Measurements from ENCODE around the gene RPS27L.

Gene RPS27L

GRCh38 chr15:63157118-63157843 lies at the start of gene RPS27L:
Gene RPS27L, minus strand, starts transcription at chr15:63157477. Its CDS starts 72 bp downstream, at chr15:63157405.
- DNase-seq (ENCODE audit: low spot score in 2 of 2) (peak; percentile 73 to 78), ATAC-seq (replicated peaks; ENCODE audit: extremely low read depth, poor library complexity, severe bottlenecking) (peak; percentile 98)
- no peaks in the 10 kb centered on the region for H3K27me3 Mint-ChIP-seq
- peak within 1 kb of the TSS; percentile 98 for H3K4me3 Mint-ChIP-seq
- peaks cover 7% of the 10 kb centered on the region for H3K4me1 Mint-ChIP-seq
- H3K9me3 Mint-ChIP-seq, result no peaks in the 10 kb centered on the region
- peak within 1 kb of the TSS; percentile 92 for H3K27ac Mint-ChIP-seq (ENCODE audit: low read depth)
- peaks cover 22% of the 10 kb centered on the region for H3K36me3 Mint-ChIP-seq (ENCODE audit: insufficient read depth)

- Mint-ChIP-seq H3K4me3 (no peak overlapping the region), H3K36me3 (ENCODE audit: insufficient read depth) (peaks cover 29% of the 10 kb centered on the region), H3K4me1 (peaks cover 75% of the 10 kb centered on the region), H3K27ac (ENCODE audit: low read depth) (peak overlapping the region; percentile 1), H3K9me3 (no peaks in the 10 kb centered on the region), H3K27me3 (no peaks in the 10 kb centered on the region)
- no peak for DNase-seq (ENCODE audit: low spot score in 2 of 2)
- ATAC-seq (replicated peaks; ENCODE audit: extremely low read depth, poor library complexity, severe bottlenecking), result no peak
Measured at GRCh38 chr15:63206079-63206478, 48.8 kb upstream of the RPS27L start.

- no peaks in the 10 kb centered on the region for H3K9me3 Mint-ChIP-seq
- ATAC-seq (replicated peaks; ENCODE audit: extremely low read depth, poor library complexity, severe bottlenecking) (peak; percentile 98), DNase-seq (ENCODE audit: low spot score in 2 of 2) (peak in 1 of 2 donors; percentile 57)
- H3K27ac Mint-ChIP-seq (ENCODE audit: low read depth), result peak overlapping the region; percentile 64
- H3K27me3 Mint-ChIP-seq, result no peaks in the 10 kb centered on the region
- peaks cover 29% of the 10 kb centered on the region for H3K36me3 Mint-ChIP-seq (ENCODE audit: insufficient read depth)
- H3K4me3 Mint-ChIP-seq, result peak overlapping the region; percentile 52
- H3K4me1 Mint-ChIP-seq, result peaks cover 81% of the 10 kb centered on the region
Measured at GRCh38 chr15:63203451-63204090, 46.3 kb upstream of the RPS27L start.

GRCh38 chr15:63202861-63203260 lies 45.6 kb upstream of the RPS27L start:
- Mint-ChIP-seq H3K9me3 (no peaks in the 10 kb centered on the region), H3K27ac (ENCODE audit: low read depth) (no peak overlapping the region), H3K27me3 (no peaks in the 10 kb centered on the region), H3K36me3 (ENCODE audit: insufficient read depth) (peaks cover 26% of the 10 kb centered on the region), H3K4me1 (peaks cover 81% of the 10 kb centered on the region), H3K4me3 (no peak overlapping the region)
- ATAC-seq (replicated peaks; ENCODE audit: extremely low read depth, poor library complexity, severe bottlenecking), result no peak
- no peak for DNase-seq (ENCODE audit: low spot score in 2 of 2)

GRCh38 chr15:63200464-63201249 lies 43.4 kb upstream of the RPS27L start:
- Mint-ChIP-seq H3K4me1 (peaks cover 79% of the 10 kb centered on the region), H3K4me3 (peak overlapping the region; percentile 46), H3K27me3 (no peaks in the 10 kb centered on the region), H3K9me3 (no peaks in the 10 kb centered on the region), H3K36me3 (ENCODE audit: insufficient read depth) (peaks cover 26% of the 10 kb centered on the region), H3K27ac (ENCODE audit: low read depth) (peak overlapping the region; percentile 22)
- no peak for ATAC-seq (replicated peaks; ENCODE audit: extremely low read depth, poor library complexity, severe bottlenecking)
- DNase-seq (ENCODE audit: low spot score in 2 of 2), result no peak

- DNase-seq (ENCODE audit: low spot score in 2 of 2) (no peak), ATAC-seq (replicated peaks; ENCODE audit: extremely low read depth, poor library complexity, severe bottlenecking) (no peak)
- no peak overlapping the region for H3K27ac Mint-ChIP-seq (ENCODE audit: low read depth)
- H3K27me3 Mint-ChIP-seq, result no peaks in the 10 kb centered on the region
- H3K4me1 Mint-ChIP-seq, result peaks cover 84% of the 10 kb centered on the region
- H3K36me3 Mint-ChIP-seq (ENCODE audit: insufficient read depth), result peaks cover 24% of the 10 kb centered on the region
- no peak overlapping the region for H3K4me3 Mint-ChIP-seq
- H3K9me3 Mint-ChIP-seq, result no peaks in the 10 kb centered on the region
Measured at GRCh38 chr15:63198371-63199250, 41.3 kb upstream of the RPS27L start.

- ATAC-seq (replicated peaks; ENCODE audit: extremely low read depth, poor library complexity, severe bottlenecking), result no peak
- no peak overlapping the region for H3K4me3 Mint-ChIP-seq
- peaks cover 77% of the 10 kb centered on the region for H3K4me1 Mint-ChIP-seq
- H3K27ac Mint-ChIP-seq (ENCODE audit: low read depth), result no peak overlapping the region
- no peaks in the 10 kb centered on the region for H3K9me3 Mint-ChIP-seq
- no peak for DNase-seq (ENCODE audit: low spot score in 2 of 2)
- H3K27me3 Mint-ChIP-seq, result no peaks in the 10 kb centered on the region
- peaks cover 25% of the 10 kb centered on the region for H3K36me3 Mint-ChIP-seq (ENCODE audit: insufficient read depth)
Measured at GRCh38 chr15:63197626-63198025, 40.3 kb upstream of the RPS27L start.

- H3K36me3 Mint-ChIP-seq (ENCODE audit: insufficient read depth), result peaks cover 21% of the 10 kb centered on the region
- no peaks in the 10 kb centered on the region for H3K27me3 Mint-ChIP-seq
- H3K4me1 Mint-ChIP-seq, result peaks cover 79% of the 10 kb centered on the region
- ATAC-seq (replicated peaks; ENCODE audit: extremely low read depth, poor library complexity, severe bottlenecking) (no peak), DNase-seq (ENCODE audit: low spot score in 2 of 2) (no peak)
- H3K4me3 Mint-ChIP-seq, result no peak overlapping the region
- no peaks in the 10 kb centered on the region for H3K9me3 Mint-ChIP-seq
- no peak overlapping the region for H3K27ac Mint-ChIP-seq (ENCODE audit: low read depth)
Measured at GRCh38 chr15:63196842-63197241, 39.6 kb upstream of the RPS27L start.

GRCh38 chr15:63195569-63196015 lies 38.3 kb upstream of the RPS27L start:
- peaks cover 19% of the 10 kb centered on the region for H3K36me3 Mint-ChIP-seq (ENCODE audit: insufficient read depth)
- DNase-seq (ENCODE audit: low spot score in 2 of 2), result no peak

GRCh38 chr15:63194880-63195568 lies 37.7 kb upstream of the RPS27L start:
- ATAC-seq (replicated peaks; ENCODE audit: extremely low read depth, poor library complexity, severe bottlenecking), result no peak
- H3K4me1 Mint-ChIP-seq, result peaks cover 81% of the 10 kb centered on the region
- H3K9me3 Mint-ChIP-seq, result no peaks in the 10 kb centered on the region
- H3K4me3 Mint-ChIP-seq, result peak overlapping the region; percentile 65
- no peaks in the 10 kb centered on the region for H3K27me3 Mint-ChIP-seq
- H3K27ac Mint-ChIP-seq (ENCODE audit: low read depth), result peak overlapping the region; percentile 93
- DNase-seq (ENCODE audit: low spot score in 2 of 2), result no peak
- H3K36me3 Mint-ChIP-seq (ENCODE audit: insufficient read depth), result peaks cover 22% of the 10 kb centered on the region

More at GRCh38 chr15:63195569-63196015, 38.3 kb upstream of the RPS27L start:
- Mint-ChIP-seq H3K27ac (ENCODE audit: low read depth) (peak overlapping the region; percentile 93), H3K27me3 (no peaks in the 10 kb centered on the region), H3K4me1 (peaks cover 81% of the 10 kb centered on the region), H3K4me3 (peak overlapping the region; percentile 65), H3K9me3 (no peaks in the 10 kb centered on the region)
- ATAC-seq (replicated peaks; ENCODE audit: extremely low read depth, poor library complexity, severe bottlenecking), result no peak

GRCh38 chr15:63194302-63194701 lies 37.0 kb upstream of the RPS27L start:
- H3K27ac Mint-ChIP-seq (ENCODE audit: low read depth), result peak overlapping the region; percentile 93
- H3K4me3 Mint-ChIP-seq, result peak overlapping the region; percentile 95
- H3K36me3 Mint-ChIP-seq (ENCODE audit: insufficient read depth), result peaks cover 25% of the 10 kb centered on the region
- no peaks in the 10 kb centered on the region for H3K9me3 Mint-ChIP-seq
- peaks cover 79% of the 10 kb centered on the region for H3K4me1 Mint-ChIP-seq
- DNase-seq (ENCODE audit: low spot score in 2 of 2), result no peak
- no peak for ATAC-seq (replicated peaks; ENCODE audit: extremely low read depth, poor library complexity, severe bottlenecking)
- no peaks in the 10 kb centered on the region for H3K27me3 Mint-ChIP-seq
